HG02759 (cell line): ENCODE data around the gene ITSN2.
"Not testable (repeated sequence)": the region's sequence is repeated elsewhere in the genome, so short reads cannot be mapped to it uniquely, and the experiment has no call there.

Experiments
- ATAC-seq: cut with Tn5 transposase; IDR thresholded peaks from one replicate; pipeline ENCODE4 v1.9.1; 2021; ENCODE audit warnings: mild to moderate bottlenecking, moderate library complexity; ENCODE audit not compliant: unreplicated experiment

The ITSN2 gene

DNA sequence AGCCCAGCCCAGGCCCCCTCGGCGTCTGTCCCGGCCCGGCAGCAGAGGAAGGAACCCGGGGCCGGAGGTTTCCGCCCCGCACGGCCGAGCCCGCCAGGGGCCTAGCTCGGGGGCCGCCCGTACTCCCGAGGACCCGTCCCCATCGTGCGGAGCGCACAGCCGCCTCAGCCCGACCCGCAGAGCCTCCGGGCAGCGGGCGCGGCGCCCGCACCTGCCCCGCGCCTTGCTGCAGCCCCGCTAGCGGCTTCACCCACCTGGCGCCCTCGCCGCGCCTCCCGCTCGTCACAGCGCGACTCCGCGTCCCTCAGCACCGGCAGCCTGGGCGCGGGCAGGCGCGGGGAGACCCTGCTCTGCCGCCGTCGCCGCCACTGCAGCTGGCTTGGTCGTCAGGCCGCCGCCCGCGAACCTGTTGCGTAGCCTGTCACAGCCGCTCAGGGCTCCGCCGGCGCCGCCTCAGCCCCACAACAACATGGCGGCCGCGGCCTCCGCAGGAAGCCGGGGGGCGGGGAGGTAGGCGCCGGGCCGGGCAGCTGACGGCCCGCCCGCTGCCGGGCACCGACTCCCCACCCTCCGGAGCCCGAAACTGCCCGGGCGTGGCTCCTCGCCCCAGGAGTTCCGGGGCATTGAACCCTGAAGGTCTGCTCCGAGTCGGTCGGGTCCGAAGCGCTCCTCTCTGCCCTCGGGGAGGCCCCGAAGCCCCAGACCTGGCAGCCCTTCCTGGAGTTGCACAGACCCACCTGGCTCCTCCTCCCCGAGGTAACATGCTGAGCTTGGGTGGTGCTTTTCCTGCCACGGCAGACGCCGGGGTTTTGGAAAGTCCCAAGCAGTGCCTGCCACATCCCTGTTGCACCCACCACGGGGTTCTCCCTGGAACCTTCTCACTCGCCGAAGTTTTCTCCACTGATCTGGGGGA lies at the start of gene ITSN2:
Gene ITSN2 (minus strand): TSS at position 487 of the 913 bp plus-strand sequence. CDS start 32,454 bp downstream, outside the sequence.
- ATAC-seq: peak; percentile 81

- no peak for ATAC-seq
Observed at GRCh38 chr2:24409171-24409570, 48.8 kb upstream of the ITSN2 start.

- ATAC-seq: not testable (repeated sequence)
Observed at GRCh38 chr2:24408704-24409103, 48.4 kb upstream of the ITSN2 start.

DNA sequence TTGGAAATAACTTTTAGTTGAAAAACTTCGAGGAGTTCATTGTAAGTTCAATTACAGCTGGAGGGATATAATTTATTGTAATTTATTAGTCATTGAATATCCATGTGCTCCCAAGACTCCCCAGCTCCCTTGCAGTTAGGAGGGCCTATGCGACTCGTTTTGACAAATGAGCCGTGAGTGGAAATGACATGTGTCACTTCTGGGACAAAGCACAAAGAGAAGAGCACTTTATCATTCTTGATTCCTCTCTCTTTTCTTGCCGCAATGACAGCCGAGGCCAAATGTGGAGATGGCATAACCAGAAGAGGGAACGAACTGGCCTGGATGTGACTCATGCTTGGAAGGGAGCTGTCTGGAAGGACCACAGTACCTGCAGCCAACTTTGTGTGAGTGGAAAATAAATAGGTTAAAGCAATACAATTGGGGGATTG lies 44.2 kb upstream of the ITSN2 start:
- ATAC-seq: no peak

- ATAC-seq: no peak
Observed at GRCh38 chr2:24403832-24404212, 43.5 kb upstream of the ITSN2 start.

DNA sequence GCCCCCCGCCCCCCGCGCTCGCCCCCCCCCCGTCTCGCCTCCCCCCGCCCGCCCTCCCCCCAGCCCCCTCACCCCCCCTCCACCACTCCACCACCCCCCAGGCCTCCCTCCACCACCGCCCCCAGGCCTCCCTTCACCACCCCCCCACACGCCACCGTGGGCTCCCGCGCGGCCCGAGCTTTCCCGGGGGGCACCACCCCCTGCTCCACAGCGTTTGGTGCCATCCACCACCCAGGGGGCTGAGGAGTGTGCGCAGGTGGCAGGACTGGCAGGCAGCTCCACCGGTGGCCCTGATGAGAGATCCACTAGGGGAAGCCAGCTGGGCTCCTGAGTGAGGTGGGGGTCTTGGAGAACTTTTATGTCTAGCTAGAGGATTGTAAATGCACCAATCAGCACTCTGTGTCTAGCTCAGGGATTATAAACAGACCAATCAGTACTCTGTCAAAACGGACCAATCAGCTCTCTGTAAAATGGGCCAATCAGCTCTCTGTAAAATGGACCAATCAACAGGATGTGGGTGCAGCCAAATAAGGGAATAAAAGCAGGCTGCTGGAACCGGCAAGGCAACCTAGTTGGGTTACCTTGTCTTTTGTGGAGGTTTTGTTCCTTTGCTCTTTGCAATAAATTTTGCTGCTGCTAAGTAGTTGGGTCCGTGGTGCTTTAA lies 43.0 kb upstream of the ITSN2 start:
- ATAC-seq: no peak

DNA sequence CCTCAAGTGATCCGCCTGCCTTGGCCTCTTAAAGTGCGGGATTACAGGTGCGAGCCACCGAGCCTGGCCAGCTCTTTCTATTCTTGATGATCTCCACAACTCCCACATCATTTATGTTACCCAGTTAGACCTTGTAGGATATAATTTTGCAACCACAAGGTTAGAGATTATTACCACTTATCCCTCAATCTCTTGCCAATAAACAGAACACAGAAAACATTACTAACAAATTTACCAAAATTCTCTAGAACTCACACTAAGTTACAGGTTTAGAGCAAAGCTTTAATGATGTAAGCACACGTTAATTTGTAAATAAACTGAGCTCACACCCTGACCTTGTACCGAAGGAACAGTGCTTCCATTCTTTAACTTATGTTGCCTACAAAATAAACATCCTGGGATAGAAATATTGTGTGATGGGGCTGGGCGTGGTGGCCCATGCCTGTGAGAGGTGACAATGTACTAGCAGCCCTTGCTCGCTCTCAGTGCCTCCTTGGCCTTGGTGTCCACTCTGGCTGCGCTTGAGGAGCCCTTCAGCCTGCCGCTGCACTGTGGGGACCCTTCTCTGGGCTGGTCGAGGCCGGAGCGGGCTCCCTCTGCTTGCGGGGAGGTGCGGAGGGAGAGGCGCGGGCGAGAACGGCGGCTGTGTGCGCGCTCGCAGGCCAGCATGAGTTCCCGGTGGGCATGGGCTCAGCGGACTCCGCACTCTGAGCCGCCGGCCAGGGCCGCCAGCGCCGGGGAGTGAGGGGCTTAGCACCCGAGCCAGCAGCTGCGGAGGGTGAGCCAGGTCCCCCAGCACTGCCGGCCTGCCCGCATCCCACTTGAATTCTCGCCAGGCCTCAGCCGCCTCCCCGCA lies 42.1 kb upstream of the ITSN2 start:
- no peak for ATAC-seq

DNA sequence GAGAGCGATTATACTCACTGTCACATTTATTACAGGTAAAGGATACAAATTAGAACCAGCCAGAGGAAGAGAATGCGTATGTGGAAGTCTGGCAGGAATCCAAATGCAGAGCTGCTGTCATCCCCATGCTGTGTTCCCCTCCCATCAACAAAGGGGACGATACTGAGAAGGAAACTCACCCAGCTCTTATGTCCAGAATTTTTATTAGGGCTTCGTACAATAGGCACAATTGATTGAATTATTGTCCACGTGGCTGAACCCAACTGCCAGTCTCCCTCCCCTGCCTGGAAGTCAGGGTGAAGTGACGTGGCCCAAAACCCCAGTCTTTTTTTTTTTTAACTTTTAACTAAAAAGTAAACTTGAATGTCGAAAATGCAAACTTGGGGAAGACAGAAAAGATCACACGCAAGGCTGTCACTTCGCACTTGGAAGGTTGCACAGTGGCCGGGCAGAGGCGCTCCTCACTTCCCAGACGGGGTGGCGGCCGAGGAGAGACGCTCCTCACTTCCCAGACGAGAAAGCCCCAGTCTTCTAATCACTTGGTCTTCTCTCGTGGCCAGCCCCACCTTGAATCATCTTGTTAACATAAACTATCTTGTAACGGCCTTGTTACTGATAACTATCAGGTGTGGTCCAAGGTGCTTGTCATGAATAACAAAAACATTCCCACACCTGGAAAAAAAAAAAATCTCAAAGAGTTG lies 40.0 kb upstream of the ITSN2 start:
- no peak for ATAC-seq

DNA sequence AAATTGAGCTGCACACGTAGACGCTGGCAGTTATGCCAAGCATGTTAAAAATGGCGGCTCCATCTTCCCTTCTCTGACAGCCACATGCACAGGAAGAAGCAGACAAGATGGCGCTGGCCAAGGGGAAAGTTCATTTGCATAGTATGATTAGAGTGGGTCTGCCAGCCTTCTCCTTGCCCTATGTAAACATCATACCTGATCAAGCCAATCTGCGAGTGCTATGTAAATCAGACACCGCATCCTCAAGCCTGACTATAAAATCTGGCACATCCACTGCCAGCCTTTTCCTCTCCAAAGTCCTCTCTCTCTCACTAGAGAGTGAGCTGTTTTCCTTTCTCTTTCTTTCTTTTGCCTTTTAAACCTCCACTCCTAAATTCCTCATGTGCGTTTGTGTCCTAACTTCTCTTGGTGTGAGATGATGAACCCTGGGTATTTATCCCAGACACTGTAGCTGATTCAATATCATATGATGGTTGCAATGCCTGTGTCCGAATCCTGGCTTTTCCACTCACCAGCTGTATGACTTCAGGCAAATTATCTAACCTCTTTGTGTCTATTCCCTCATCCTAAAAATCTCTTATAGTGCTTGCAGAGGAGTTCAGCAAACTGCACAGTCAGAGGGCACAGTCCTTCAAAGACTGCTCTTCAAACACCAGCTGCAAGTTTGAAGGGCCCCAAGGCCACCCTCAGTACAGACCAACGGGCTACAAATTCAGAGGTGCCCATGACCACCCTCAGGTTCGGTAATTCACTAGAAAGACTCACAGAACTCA lies 39.3 kb upstream of the ITSN2 start:
- ATAC-seq: no peak

GRCh38 chr2:24394998-24395397 lies 34.7 kb upstream of the ITSN2 start:
- no peak for ATAC-seq

DNA sequence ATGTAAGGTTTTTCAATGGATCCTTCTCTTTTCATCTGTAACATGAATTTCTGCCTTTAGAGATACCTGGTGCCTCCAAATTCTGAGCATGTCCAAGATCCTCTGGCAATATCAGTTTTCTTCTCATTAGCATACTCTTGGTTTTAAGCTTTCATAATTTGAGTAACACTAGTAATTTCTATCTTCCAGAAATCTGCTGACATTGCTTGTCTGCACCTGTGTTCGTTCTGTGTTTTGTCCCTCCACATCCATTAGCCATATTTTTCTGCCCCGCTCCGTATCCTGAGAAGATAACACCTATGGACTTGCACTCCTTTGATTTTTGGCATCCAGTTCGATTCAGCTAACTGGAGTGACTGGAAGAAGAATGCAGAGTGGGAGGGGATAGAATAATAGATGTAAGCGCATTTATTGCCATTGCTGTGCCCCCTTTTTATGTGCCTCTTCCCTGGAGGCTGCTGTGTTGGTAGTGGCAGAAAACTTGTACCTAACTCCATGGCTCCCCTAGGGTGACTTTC lies 32.3 kb upstream of the ITSN2 start:
- ATAC-seq: no peak

- ATAC-seq: no peak
Observed at GRCh38 chr2:24385366-24385765, 25.0 kb upstream of the ITSN2 start.

DNA sequence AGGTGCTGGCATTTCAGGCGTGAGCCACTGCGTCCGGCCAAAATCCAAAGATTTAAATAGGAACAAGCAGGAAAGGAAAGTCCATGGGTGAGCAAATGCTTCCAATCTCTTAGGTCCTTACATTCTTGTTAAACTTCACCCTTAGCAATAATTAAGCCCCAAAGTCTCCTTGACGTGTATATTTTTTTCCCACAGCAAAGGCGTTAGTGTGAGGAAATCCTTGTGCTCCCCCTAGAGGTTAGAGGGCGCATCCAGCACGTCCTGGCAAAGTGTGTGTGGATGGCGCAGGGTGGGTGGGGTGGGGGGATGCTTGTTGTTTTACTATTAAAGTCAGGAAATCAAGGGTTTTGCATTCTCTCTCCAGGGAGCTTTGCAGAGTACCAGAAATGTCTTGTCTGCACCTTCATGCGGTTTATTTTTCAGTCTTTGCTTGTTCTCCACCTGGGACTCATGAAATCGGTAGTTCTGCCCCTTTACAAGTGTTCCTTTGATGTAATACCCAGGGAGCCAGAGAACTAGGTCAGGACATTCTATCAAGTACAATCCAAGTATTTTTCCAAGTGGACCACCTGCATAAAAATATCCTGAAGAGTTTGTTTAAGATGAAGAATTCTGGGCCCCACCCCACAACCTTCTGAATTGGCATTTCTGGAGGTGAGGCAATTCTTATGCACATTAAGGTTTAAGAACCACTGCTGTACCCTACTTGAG lies 22.2 kb upstream of the ITSN2 start:
- peak; percentile 80 for ATAC-seq

- ATAC-seq: no peak
Observed at GRCh38 chr2:24380820-24381219, 20.5 kb upstream of the ITSN2 start.

GRCh38 chr2:24375349-24376087 lies 15.2 kb upstream of the ITSN2 start:
- no peak for ATAC-seq

- no peak for ATAC-seq
Observed at GRCh38 chr2:24374301-24374700, 14.0 kb upstream of the ITSN2 start.

GRCh38 chr2:24372033-24372432 lies 11.7 kb upstream of the ITSN2 start:
- ATAC-seq: no peak

DNA sequence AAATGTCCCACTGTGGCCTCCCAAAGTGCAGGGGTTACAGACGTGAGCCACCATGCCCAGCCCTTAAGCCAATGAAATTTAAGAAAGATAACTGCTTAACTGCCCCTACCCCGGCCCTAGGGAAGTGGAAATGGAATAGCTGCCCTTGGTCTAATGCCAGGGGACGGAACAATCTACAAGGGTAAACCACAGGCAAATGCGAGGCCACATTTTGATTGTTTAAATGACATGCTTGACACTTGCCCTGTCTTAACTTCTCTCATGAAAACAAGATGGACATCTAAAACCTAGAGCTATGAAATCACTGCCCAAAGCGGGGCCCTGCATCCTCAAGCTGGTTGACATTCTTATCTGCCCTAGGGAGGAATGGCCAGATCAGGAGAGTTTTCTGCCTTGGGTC lies 5.5 kb upstream of the ITSN2 start:
- no peak for ATAC-seq
